IMR-90 (cell line): Measurements from ENCODE around the gene CDK14. TPM values are rescaled to one million over a fixed set of nuclear protein-coding genes. Genes with fewer than 3 reads are reported as not detected.

ENCODE experiments used
- ATAC-seq: fragments of 200-7000 bp; cut with Tn5 transposase; 2 replicates; pipeline ENCODE4 v1.9.1; 2020; ENCODE audit warnings: low read depth, mild to moderate bottlenecking, moderate library complexity
- BruUV-seq: library from RNA; stranded (reverse); fragments of 400-500 nt; replicated peaks from 2 replicates; lab custom pipeline; 2021; lab: Mats Ljungman, UMichigan
- CTCF ChIA-PET: fragments of 300-600 bp; formaldehyde crosslinking; extraction: SDS; loops from one replicate; lab custom pipeline; 2021; ENCODE audit warnings: antibody characterized with exemption; lab: Yijun Ruan, JAX
- POLR2A ChIA-PET: fragments of 300-600 bp; sonication (Branson Sonifier 250); formaldehyde crosslinking; loops from one replicate; lab custom pipeline; 2022; ENCODE audit warnings: antibody characterized with exemption; ENCODE audit not compliant: unreplicated experiment; lab: Charles Lee
- DNase-seq: peaks from one replicate; pipeline ENCODE4 v3.0.0; 2013
- H2AFZ ChIP-seq: replicated peaks from 2 replicates; pipeline ENCODE3; 2013; ENCODE audit warnings: low read length, mild to moderate bottlenecking; ENCODE audit not compliant: poor library complexity
- H2AK5ac ChIP-seq: 2 replicates; pipeline ENCODE4 v1.6.1; 2013; ENCODE audit warnings: low read depth, low read length, inconsistent platforms
- H2AK9ac ChIP-seq: replicated peaks from 2 replicates; pipeline ENCODE3; 2013; ENCODE audit warnings: mild to moderate bottlenecking, low read depth, low read length, moderate library complexity; ENCODE audit not compliant: poor library complexity
- H2BK120ac ChIP-seq: 2 replicates; pipeline ENCODE4 v1.6.1; 2013; ENCODE audit warnings: low read depth, low read length, inconsistent platforms
- H2BK15ac ChIP-seq: 3 replicates; pipeline ENCODE4 v1.6.1; 2013; ENCODE audit warnings: low read depth, low read length, inconsistent platforms
- H2BK20ac ChIP-seq: 2 replicates; pipeline ENCODE4 v1.6.1; 2013; ENCODE audit warnings: low read depth, mild to moderate bottlenecking, inconsistent platforms, low read length, moderate library complexity
- H2BK5ac ChIP-seq: 2 replicates; pipeline ENCODE4 v1.6.1; 2013; ENCODE audit warnings: mild to moderate bottlenecking, low read depth, low read length, inconsistent platforms; ENCODE audit not compliant: poor library complexity, severe bottlenecking
- H3K14ac ChIP-seq: replicated peaks from 2 replicates; pipeline ENCODE4 v1.6.1; 2013; ENCODE audit warnings: low read depth, low read length, inconsistent platforms
- H3K18ac ChIP-seq: 2 replicates; pipeline ENCODE4 v1.6.1; 2013; ENCODE audit warnings: low read depth, low read length, control low read depth
- H3K23ac ChIP-seq: 2 replicates; pipeline ENCODE4 v1.6.1; 2013; ENCODE audit warnings: low read depth, low read length, inconsistent platforms
- H3K27ac ChIP-seq: 2 replicates; pipeline ENCODE4 v1.5.1; 2013; ENCODE audit warnings: mild to moderate bottlenecking, control low read depth, low read length; ENCODE audit not compliant: insufficient read depth
- H3K27me3 ChIP-seq: 2 replicates; pipeline ENCODE4 v1.6.1; 2013; ENCODE audit warnings: low read length; ENCODE audit not compliant: control insufficient read depth, insufficient read depth
- H3K36me3 ChIP-seq: 2 replicates; pipeline ENCODE4 v1.6.1; 2013; ENCODE audit warnings: low read length, mixed read lengths; ENCODE audit not compliant: control insufficient read depth, insufficient read depth
- H3K4ac ChIP-seq: 2 replicates; pipeline ENCODE4 v1.6.1; 2013; ENCODE audit warnings: low read depth, low read length, inconsistent platforms
- H3K4me1 ChIP-seq: 2 replicates; pipeline ENCODE4 v1.6.1; 2013; ENCODE audit warnings: low read length, mixed read lengths; ENCODE audit not compliant: control insufficient read depth, insufficient read depth
- H3K4me2 ChIP-seq: 2 replicates; pipeline ENCODE4 v1.6.1; 2013; ENCODE audit warnings: low read depth, mild to moderate bottlenecking, control low read depth, low read length, moderate library complexity
- H3K4me3 ChIP-seq: 2 replicates; pipeline ENCODE4 v1.5.1; 2013; ENCODE audit warnings: low read depth, mild to moderate bottlenecking, control low read depth, low read length, moderate library complexity; ENCODE audit not compliant: insufficient read depth
- H3K56ac ChIP-seq: 2 replicates; pipeline ENCODE4 v1.6.1; 2013; ENCODE audit warnings: low read length, inconsistent platforms; ENCODE audit not compliant: insufficient read depth; ENCODE audit errors: extremely low read depth
- H3K79me1 ChIP-seq, 2 experiments: 2 replicates each; pipeline ENCODE4 v1.6.1; 2013; ENCODE audit warnings: low read length in 2 of 2, inconsistent platforms in 1 of 2, low read depth in 1 of 2
- H3K9ac ChIP-seq: 2 replicates; pipeline ENCODE4 v1.6.1; 2013; ENCODE audit warnings: low read depth, low read length, control low read depth
- H3K9me1 ChIP-seq: 2 replicates; pipeline ENCODE4 v1.6.1; 2013; ENCODE audit warnings: low read length, inconsistent platforms; ENCODE audit not compliant: insufficient read depth
- H3K9me3 ChIP-seq: 2 replicates; pipeline ENCODE4 v1.6.1; 2013; ENCODE audit warnings: low read length; ENCODE audit not compliant: control insufficient read depth, insufficient read depth
- H4K20me1 ChIP-seq: 2 replicates; pipeline ENCODE4 v1.6.1; 2013; ENCODE audit warnings: low read length, inconsistent platforms; ENCODE audit not compliant: insufficient read depth
- H4K5ac ChIP-seq: 2 replicates; pipeline ENCODE4 v1.6.1; 2013; ENCODE audit warnings: mild to moderate bottlenecking, low read depth, low read length, control low read depth
- H4K8ac ChIP-seq, 2 experiments: 2 replicates each; pipeline ENCODE4 v1.6.1; 2013; ENCODE audit warnings: low read depth in 2 of 2, low read length in 2 of 2, control low read depth in 1 of 2, inconsistent platforms in 1 of 2
- H4K91ac ChIP-seq: 2 replicates; pipeline ENCODE4 v1.6.1; 2013; ENCODE audit warnings: low read depth, low read length, inconsistent platforms; ENCODE audit not compliant: insufficient read depth
- RCOR1 ChIP-seq: IDR thresholded peaks from 2 replicates; pipeline ENCODE4 v1.6.1; 2012; ENCODE audit warnings: mild to moderate bottlenecking, low read length, improper control_type of control experiment; ENCODE audit not compliant: insufficient replicate concordance
- WGBS, 2 experiments: methylation state at CpG; one replicate each; pipeline versions ENCODE4 v1.1.5 to v1.1.7; 2013; ENCODE audit warnings: missing lambda C conversion rate in 2 of 2; ENCODE audit not compliant: insufficient read length in 1 of 2; ENCODE audit errors: extremely low coverage in 2 of 2; 5-methylcytosine and 5-hydroxymethylcytosine counted together
- dilution Hi-C: fragments of 300-500 bp; cut with HindIII; formaldehyde crosslinking; loops from one replicate; pipeline ENCODE4 v1.14.3; 2018; ENCODE audit warnings: low sequenced_read_pairs; ENCODE audit not compliant: unreplicated experiment
- in situ Hi-C: fragments of 300-500 bp; cut with MboI; formaldehyde crosslinking; loops from 3 replicates; pipeline ENCODE4 v1.14.3; 2019; ENCODE audit warnings: low sequenced_read_pairs, inconsistent platforms, mixed read lengths
- intact Hi-C: fragments of 100-400 bp; cut with micrococcal nuclease; formaldehyde crosslinking; loops from 2 replicates; pipeline ENCODE4 v1.10.0; 2022
- polyA plus RNA-seq, 3 experiments: library from polyadenylated mRNA; depleted of rRNA; stranded (reverse); fragments of >200 nt; gene quantifications; 2 replicates each; pipeline ENCODE4 v1.2.3, GENCODE V29; 2012; ENCODE audit warnings: low replicate concordance in 1 of 3
- total RNA-seq: library from RNA; depleted of rRNA; stranded (reverse); fragments of >200 nt; gene quantifications from 2 replicates; pipeline ENCODE4 v1.2.3, GENCODE V29; 2012

The CDK14 gene
- total and polyA plus RNA-seq, 2 of the 4 experiments (the other 2 are of a cell fraction) = 10.1 to 29.6 TPM

DNA sequence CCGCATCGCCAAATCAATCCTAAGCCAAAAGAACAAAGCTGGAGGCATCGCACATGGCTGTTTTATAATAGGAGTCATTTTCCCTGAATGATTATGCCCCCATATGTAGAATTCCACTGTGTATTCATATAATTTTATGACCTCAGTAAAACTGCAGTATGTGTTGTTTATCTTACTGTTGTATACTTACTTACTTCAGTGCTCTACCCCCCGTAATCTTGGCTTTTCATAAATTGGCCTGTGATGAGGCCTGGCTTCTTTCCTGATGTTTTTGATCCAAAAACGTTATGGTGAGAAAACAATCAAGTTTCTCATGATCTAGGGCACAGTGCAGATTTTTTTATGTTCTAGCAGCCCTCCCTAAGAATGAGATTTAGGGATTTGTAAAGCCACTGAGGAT lies 361.8 kb downstream of the CDK14 start:
- no TSS peak for BruUV-seq
- H3K9me3 ChIP-seq = no peaks in the 10 kb centered on the region

More for the DNA sequence above, 361.8 kb downstream of the CDK14 start:
- no peak overlapping the region for H2AFZ ChIP-seq
- H4K20me1 ChIP-seq = no peaks in the 10 kb centered on the region
- DNase-seq = no peak
- CTCF ChIA-PET = no interaction called here
- H3K9ac ChIP-seq = no peak overlapping the region
- H2BK15ac ChIP-seq = no peak overlapping the region
- no peak for ATAC-seq
- dilution Hi-C loops (no loop called here), in situ Hi-C loops (no loop called here), intact Hi-C loops (loop anchor here (10.0 kb wide), 1 partner anchor 363 kb away; the partner anchor contains the start of gene CDK14)
- H2BK120ac ChIP-seq = no peak overlapping the region
- no peak overlapping the region for H3K4ac ChIP-seq
- no peak overlapping the region for H3K4me3 ChIP-seq
- H3K4me2 ChIP-seq = no peak overlapping the region
- H4K8ac ChIP-seq = no peak overlapping the region
- H2AK5ac ChIP-seq = no peak overlapping the region
- no peaks in the 10 kb centered on the region; the same call in 1 of the 2 replicates for H3K36me3 ChIP-seq
- H2BK5ac ChIP-seq = no peak overlapping the region
- no peak overlapping the region for H3K56ac ChIP-seq
- H3K14ac ChIP-seq = no peak overlapping the region
- no peaks in the 10 kb centered on the region for H3K79me1 ChIP-seq
- H3K4me1 ChIP-seq = no peaks in the 10 kb centered on the region
- H4K91ac ChIP-seq = no peak overlapping the region
- no peak for TF ChIP-seq RCOR1
- no peak overlapping the region for H3K27ac ChIP-seq
- H3K23ac ChIP-seq = no peak overlapping the region
- WGBS, 2 experiments = no CpG with 5 or more reads among the region's 5 CpGs
- H2BK20ac ChIP-seq = no peak overlapping the region
- no peak overlapping the region for H4K5ac ChIP-seq
- POLR2A ChIA-PET = no interaction called here
- H2AK9ac ChIP-seq = no peak overlapping the region
- no peak overlapping the region for H3K18ac ChIP-seq
- no peaks in the 10 kb centered on the region for H3K9me1 ChIP-seq
- H3K27me3 ChIP-seq = no peaks in the 10 kb centered on the region
